ENCODE measurements around the gene VSTM4.

The VSTM4 gene

DNA sequence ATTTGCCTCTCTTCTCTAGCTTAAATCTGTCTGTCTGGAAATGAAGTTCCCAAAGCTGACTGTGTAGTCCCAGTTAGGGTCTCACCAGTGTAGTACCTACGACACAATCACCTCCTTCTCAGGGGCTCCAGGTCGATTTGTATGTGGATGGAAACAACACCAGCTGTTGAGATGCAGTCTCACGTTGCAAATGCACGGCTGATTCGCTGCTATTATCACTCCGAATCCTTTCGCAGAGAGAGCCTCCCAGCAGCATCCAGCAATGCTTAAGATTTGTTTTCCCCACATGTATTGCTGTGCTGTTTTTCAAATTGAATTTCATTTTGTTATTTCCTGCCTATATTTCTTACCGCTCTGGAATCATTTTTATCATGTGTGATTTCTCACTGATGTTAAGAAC is 16.3 kb downstream of the VSTM4 start:
- no peak overlapping the region for H3K27ac ChIP-seq
- no peak for DNase-seq (ENCODE audit: low read depth, low spot score)

DNA sequence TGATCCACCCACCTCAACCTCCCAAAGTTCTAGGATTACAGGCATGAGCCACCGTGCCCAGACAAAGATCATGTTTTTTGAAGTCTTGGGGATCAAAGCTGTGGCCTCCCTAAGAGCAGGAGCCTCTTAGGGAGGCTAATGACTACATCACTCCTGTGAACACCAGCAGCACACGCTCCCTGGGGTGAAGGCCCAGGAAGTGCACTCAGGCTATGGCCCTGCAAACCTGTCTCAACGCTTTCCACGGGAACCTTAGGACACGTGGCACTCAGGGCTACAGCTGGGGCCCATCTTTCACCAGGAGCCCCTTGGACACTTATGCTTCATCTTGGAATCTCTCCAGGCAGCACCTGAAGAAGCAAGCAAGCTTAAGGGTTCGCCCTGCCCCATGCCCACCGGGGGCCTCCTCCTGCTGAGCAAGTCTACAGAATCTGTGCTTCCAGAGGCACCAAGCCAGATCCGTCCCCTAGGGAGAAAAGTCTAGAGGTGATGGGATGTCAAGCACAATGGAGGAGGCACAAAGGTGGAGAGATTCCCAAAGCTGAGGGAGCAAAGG is 18.4 kb downstream of the VSTM4 start:
- H3K27ac ChIP-seq = no peak overlapping the region
- no peak for DNase-seq (ENCODE audit: low read depth, low spot score)

DNA sequence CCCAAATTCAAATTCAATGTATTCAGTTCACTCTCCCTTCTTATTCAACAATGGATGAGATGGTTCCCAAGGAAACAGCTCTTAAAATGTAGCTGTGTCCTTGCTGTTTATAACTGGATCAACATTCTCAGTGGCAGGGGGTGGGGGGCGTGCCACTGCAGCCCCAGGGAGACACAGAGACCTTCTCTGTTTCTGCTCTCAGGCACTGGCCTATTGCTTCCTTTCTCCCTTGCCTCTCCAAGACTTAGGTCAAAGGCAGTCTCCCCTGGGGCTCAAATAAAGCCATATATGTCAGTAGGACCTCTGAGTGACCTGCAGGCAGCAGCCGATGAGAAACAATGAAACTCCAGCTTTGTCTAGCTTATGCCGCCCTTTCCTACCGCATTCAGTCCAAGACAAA is 20.7 kb downstream of the VSTM4 start:
- no peak overlapping the region for H3K27ac ChIP-seq
- DNase-seq (ENCODE audit: low read depth, low spot score) = no peak

DNA sequence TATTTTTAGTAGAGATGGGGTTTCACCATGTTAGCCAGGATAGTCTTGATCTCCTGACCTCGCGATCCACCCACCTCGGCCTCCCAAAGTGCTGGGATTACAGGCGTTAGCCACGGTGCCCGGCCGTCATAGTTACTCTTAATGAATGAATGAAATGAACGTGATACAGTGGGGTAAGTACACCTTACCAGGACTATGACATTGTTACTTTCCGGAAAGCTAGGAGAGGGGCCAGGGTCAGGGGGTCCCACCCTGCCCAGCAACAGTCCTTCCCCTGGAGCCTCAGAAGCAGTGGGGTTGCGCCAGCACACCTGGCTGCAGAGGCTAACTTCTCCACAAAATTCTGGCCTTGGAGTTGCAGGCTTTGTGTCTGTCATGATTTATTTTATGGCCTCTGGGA is 21.4 kb downstream of the VSTM4 start:
- no peak overlapping the region for H3K27ac ChIP-seq
- no peak for DNase-seq (ENCODE audit: low read depth, low spot score)

DNA sequence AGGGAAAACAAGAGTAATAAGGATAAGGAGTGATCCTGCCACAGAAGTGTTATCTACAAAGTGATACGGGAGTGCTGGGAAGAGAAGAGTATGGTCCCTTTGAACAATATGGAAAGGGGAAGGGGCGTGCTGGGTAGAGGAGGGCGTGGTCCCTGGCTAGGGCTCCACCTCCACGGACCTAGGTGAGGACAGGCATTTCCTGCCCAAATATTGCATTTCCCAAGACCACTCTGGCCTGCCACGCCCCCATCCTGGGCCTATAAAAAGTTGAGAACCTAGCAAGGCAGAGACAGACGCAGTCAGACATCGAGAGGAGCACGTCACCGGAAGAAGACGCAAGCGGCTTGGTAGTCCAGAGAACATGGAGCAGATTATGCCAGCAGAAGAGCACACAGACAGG is 22.8 kb downstream of the VSTM4 start:
- no peak for DNase-seq (ENCODE audit: low read depth, low spot score)
- H3K27ac ChIP-seq = no peak overlapping the region

DNA sequence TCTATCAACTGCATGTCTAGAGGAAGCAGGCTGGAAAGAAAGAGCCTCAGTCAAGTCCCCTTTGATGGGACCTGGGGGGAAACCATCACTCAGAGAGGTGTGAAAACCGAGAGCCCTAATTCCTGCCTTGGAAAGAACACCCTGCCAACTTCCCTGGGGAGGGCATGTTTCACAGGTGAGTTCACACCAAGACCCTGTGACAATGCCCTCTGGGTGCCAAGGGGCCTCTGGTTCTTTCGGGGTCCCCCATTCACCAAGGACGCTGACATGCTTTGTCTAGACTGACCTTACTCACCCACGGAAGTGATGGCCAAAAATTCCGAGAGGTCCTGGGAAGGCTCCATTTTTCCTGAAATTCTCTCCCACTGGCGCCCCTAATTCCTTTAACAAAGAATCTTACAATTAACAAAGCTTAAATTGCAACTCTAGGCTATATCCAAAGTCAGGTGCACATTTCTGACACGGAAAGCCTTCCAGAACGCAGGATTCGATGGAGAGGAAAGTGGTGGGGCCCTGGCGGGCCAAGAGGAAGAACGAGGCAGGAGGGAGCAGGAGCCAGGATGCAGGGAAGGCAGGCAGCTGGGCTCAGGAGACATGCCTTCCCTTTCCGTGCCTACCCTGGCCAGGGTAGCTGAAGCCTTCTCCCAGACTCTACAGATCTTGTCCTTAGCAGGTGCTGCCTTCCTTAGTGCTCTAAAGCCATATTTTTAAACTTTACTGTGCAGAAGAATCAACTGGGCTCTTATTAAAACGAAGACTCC is 23.7 kb downstream of the VSTM4 start:
- no peak overlapping the region for H3K27ac ChIP-seq
- DNase-seq (ENCODE audit: low read depth, low spot score) = no peak

DNA sequence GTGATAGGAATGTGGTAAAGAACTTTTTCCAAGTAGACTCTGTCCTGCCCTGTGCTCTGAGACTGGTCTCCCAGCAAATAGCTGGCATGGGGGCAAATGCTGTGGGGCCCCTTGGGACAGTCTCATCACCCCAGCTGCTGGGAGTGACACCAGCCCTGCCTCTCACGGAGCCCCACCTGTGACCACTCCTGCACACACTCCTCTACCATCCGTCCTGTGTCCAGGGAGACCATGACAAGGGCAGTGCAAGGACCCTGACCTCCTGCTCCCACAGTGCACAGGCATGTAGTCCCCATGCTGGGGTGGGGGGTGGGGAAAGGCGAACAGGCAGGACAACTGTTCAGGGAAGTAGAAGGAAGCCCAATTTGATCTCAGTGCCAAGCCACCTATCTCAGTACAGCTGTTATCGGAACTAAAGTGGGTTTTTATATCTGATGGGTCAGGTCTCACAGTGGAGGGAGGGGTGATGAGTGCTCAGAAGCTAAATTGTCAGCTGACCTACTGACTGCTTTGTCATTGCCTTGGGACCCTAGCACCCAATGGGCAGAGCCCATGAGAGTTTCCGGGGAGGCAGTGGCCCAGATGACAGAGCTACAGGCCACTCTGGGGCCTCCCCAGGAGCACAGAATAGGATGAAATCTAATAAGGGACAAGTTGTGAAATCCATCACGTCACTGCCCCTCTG is 24.5 kb downstream of the VSTM4 start:
- DNase-seq (ENCODE audit: low read depth, low spot score) = no peak
- no peak overlapping the region for H3K27ac ChIP-seq

DNA sequence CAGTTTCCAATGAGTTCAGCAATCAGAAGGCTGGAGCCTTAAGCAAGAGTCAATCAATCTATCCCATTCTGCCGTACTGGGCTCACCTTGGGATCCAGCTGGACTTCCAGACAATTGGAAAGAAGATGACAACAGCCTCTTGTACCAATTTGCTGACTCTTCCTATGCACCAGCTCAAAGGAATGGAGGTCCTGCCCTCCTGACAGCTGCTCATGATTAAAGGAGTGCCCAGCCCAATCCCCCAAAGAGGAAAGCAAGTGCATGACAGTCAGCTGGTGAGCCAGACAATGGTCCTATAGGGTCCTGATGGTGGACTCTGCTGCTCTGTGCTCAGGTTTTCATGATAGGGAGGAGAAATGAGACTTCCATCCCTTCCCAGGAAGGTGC is 25.1 kb downstream of the VSTM4 start:
- no peak for DNase-seq (ENCODE audit: low read depth, low spot score)
- H3K27ac ChIP-seq = no peak overlapping the region

DNA sequence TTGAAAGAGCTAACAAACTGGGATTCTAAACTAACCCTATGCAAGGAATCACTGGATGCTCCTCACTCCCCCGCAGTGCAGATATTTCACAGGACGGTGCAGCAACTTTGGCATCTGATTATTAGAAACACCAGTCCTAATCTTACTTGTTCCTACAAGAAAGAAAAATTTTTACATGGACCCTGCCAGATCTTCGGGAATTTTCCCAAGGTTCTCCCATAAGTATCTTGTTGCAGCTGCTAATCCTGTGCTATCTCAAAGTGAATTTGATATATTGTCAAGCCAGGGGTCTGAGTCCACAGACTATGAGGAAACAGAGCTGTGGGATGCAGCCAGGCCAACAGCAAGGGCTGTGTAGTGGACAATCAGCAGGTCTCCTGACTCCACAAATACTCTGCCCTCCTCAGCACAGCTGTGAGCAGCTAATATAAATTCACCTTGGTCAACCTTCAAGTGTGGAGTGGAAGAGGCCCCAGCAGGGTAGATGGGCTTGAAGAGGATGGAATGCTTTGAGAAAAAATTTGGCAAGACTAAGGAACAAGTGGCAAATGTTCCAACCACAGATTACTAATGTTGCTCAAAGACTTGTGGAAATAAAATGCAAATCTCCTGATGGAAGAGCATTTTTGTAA is 25.6 kb downstream of the VSTM4 start:
- H3K27ac ChIP-seq = no peak overlapping the region
- no peak for DNase-seq (ENCODE audit: low read depth, low spot score)

DNA sequence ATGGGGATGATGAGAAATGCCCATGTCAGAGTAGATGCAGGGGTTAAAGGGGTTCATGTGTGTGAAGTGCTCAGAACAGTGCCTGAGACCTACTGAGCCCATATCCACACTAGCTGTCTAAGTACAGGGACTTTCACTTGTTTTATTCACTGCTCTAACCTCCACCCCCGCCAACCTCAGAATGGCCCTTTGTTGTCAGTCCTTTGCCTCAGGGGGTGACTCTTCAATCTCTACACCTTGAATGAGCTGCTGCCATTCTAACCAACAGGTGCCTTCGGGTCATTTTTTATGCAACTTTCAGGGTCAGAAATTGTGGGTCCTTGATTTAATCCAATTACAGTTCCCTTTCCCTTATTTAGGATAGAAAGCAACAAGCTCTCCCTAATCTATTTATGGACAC is 26.2 kb downstream of the VSTM4 start:
- no peak overlapping the region for H3K27ac ChIP-seq
- DNase-seq (ENCODE audit: low read depth, low spot score) = no peak

DNA sequence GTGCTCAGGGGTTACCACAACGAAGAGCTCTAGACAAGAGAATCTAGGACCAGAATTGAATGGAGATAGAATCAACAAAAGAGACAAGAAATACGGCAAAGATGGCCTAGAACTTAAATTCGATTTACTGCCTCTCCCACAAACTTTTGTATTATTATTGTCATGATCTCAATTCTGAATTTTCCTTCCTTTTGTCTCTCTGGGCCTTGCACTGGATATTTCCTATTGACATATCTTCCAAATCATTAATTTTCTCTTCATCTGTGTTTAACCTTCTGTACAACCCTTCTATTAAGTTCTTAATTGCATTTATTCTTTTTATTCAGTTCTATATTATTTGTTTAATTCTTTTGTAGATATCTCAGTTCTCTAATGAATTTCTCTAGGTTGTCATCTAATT is 28.4 kb downstream of the VSTM4 start:
- no peak for DNase-seq (ENCODE audit: low read depth, low spot score)
- no peak overlapping the region for H3K27ac ChIP-seq

DNA sequence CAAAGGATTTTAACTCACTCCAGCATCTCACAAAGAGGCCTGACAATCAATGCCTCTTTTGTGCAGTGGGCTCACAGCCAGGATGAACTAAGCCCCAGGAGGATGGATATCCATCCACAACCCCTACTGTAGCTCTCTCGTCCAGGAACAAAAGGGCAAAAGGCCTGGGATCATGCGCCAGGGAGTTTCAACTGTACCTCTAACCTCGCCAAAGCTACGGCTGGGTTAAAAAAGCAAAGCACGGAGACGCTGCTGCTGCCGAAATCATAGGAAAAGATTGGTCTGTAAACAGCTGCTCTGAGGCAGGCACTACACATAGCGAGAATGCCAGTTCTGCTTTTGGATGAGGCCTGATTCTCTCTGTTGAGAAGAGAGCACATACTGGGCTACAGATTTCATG is 32.1 kb downstream of the VSTM4 start:
- no peak for DNase-seq (ENCODE audit: low read depth, low spot score)
- no peak overlapping the region for H3K27ac ChIP-seq

DNA sequence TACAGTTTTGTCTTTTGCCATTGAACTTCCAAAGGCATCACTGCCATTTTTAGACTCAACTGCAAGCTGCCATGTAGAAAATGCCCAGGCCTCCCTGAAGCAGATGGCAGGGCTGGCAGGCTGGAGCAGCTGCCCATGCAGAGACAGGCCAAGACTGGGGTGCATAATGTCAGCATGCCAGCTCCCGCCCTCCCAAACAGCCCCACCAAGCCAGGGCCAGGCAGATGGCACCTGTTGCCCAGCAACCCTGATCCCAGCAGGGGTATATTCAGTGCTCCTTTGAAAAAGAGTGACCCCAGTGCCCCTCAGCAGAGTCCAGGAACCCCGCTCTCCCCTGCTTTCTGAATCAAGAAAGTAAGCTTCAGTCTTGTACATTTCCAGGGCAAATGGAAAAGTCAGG is 32.6 kb downstream of the VSTM4 start:
- DNase-seq (ENCODE audit: low read depth, low spot score) = no peak
- no peak overlapping the region for H3K27ac ChIP-seq

DNA sequence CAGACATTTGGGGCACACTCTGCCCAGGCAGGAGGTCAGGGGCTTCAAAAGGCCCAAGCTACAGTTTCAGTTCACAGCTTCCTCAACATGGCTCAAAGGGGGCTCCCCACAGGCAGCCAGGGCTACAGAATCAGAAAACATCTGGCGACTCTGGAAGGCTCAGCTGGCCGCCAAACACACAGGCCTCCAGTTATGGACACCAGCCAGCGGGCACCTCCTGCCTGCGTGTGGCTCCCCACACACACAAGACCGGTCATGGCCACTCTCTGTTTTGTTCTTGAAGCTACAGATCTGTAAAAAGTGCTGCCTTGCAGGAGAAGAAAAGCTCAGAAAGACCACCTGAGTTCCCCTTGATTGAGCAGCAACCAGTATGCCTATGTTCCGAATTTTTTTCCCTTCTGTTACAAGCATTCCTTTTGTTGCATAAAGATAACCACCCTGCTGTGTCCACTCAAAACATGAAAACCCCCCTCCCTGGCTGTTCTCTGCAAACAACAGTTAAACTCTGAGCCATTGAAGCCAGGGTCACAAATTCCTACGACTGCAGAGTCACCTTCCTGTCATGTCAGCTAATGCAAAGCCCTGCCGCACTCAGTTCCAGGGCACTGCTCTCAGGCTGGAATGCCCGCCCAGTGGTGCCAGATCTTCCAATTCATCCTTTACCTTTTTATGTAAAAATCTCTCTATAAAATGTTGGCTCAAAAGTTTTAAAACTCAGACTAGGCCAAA is 33.6 kb downstream of the VSTM4 start:
- DNase-seq (ENCODE audit: low read depth, low spot score) = no peak
- H3K27ac ChIP-seq = no peak overlapping the region

DNA sequence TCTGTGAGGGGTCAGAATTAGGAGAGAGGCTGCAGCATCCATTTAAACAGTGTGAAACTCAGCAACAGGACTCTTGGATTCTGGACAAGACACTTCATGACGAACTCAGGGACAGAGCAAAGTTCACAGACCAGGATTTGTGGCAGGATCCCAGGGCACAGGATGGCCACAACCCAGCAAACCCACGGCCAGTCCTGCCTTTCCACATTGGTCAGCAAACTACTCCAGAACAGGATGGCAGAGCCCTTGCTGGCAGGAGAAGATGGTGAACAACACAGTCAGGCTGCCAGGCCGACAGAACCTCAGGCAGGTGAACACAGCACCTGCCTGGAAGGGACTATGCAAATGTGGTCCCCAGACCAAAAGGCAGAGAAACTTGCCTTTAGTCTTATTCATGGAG is 34.4 kb downstream of the VSTM4 start:
- DNase-seq (ENCODE audit: low read depth, low spot score) = no peak
- no peak overlapping the region for H3K27ac ChIP-seq

DNA sequence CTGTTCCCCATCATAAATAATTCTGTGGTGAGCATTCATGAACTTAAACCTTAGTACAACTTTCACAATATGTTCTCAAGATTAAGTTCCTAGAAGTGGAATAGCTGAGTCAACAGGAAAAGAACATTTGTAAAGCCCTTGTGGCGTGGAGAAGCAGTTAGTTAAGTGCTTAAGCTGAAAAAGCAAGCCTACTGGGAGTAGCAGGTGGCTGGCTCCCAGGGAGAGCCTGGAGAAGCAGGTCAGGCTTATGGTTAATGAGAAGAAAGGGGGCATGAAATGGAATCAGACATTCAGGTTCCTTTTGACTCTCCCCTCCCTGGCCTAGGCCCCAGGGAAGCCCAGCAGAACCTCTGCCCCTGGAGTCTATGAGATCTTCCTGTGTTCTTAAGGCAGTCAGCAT is 35.3 kb downstream of the VSTM4 start:
- H3K27ac ChIP-seq = no peak overlapping the region

DNA sequence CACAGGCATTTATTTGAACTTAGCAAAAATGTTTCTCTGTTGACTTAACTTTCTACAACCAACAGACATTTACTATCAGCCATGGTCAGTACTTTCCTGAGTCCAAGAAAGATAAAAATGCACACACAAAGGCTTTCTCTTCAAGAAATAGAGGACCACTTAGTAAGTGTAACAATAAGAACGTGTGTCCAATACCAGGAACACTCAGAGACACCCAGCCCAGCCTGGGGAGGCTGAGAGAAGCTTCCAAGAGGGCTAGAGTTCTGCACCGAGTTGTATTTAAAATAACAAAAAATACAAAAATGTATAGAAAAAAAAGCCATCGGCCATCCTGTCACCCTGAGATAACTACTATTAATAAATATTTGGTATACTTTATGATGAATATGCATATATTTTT is 35.8 kb downstream of the VSTM4 start:
- H3K27ac ChIP-seq = no peak overlapping the region
- no peak for DNase-seq (ENCODE audit: low read depth, low spot score)

More for the DNA sequence above, 35.3 kb downstream of the VSTM4 start:
- no peak for DNase-seq (ENCODE audit: low read depth, low spot score)

DNA sequence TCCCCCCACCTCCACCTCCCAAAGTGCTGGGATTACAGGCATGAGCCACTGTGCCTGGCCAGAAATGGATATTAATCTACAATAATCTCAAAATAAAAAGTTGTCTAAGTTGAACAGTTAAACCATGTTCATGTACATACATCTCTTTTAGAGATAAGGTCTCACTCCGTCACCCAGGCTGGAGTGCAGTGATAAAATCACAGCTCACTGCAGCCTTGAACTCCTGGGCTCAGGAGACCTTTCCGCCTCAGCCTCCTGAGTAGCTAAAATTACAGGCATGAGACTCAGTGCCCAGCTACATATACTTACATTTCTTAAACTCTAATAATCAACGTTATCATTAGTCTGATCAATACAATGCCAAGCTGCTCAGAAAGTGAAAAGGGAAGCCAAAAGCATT is 36.2 kb downstream of the VSTM4 start:
- no peak for DNase-seq (ENCODE audit: low read depth, low spot score)
- no peak overlapping the region for H3K27ac ChIP-seq

DNA sequence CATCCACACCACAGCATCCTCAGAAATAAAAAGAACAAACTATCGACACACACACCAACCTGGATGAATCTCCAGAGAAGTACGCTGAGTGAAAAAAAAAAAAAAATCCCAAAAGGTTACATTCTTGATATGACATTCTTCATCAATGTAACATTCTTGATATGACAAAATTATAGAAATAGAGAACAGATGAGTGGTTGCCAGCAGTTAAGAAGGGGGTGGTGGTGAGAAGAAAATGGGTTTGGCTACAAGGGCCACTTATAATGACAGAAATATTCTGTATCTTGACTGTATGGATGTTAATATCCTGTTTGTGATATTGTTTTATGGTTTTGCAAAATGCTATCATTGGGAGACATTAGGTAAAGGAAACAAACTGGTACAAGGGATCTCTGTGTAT is 36.9 kb downstream of the VSTM4 start:
- DNase-seq (ENCODE audit: low read depth, low spot score) = no peak
- no peak overlapping the region for H3K27ac ChIP-seq

DNA sequence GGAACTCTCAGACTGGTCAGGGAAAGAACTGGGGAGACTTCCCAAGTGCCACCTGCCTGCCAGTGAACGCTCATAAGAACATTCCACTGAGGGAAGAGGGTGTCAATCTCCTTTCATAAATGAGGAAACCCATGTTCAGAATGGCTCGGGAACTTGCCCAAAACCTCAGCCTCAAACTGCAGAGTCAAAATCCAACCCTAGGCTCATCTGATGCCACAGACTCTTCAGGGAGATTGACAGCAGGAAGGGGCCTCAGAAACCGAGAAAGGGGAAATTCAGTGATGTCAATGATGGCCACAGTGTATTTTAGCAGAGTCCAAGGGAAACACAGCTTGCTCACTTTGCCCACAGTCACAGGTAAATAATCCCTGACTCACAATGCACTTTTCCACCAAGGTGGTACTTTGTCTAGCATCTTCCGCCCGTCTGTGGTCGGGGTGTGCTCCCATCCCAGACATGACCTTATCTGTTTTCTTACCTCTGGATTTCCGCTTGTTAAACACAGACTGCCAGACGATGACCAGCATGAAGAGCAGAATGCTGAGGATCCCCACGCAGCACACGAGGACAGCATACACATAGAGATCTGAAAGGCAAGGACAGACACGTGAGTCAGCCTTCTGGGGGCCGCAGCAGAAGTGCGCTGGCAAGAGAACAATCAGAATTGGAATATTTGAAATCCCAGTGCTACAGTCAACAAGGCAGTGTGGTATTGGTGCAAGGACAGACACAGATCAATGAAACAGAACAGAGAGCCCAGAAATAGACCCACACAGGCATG is 38.4 kb downstream of the VSTM4 start:
- DNase-seq (ENCODE audit: low read depth, low spot score) = no peak
- no peak overlapping the region for H3K27ac ChIP-seq

Data from epithelial cell of prostate (primary cell).